HCT116 (cell line): ENCODE results near the gene NDUFS4. TPM values are rescaled to one million over a fixed set of nuclear protein-coding genes. Genes with fewer than 3 reads are reported as not detected.

Experiments
- ATAC-seq: fragments of 200-7000 bp; cut with Tn5 transposase; 2 replicates; pipeline ENCODE4 v1.9.1; 2020; ENCODE audit warnings: mild to moderate bottlenecking, moderate library complexity
- BruUV-seq: library from RNA; stranded (reverse); fragments of 400-500 nt; replicated peaks from 2 replicates; lab custom pipeline; 2021; lab: Mats Ljungman, UMichigan
- CTCF ChIA-PET: fragments of 300-600 bp; sonication (Branson Sonifier 250); formaldehyde crosslinking; loops from one replicate; lab custom pipeline; 2021; ENCODE audit warnings: antibody characterized with exemption; lab: Charles Lee
- POLR2A ChIA-PET: fragments of 300-600, 350-600 bp; sonication (Branson Sonifier 250); formaldehyde crosslinking; loops from one replicate; lab custom pipeline; 2021; ENCODE audit warnings: antibody characterized with exemption; lab: Charles Lee
- RAD21 ChIA-PET, 2 experiments: fragments of 300-600 bp; sonication (Branson Sonifier 250); formaldehyde crosslinking; loops; one replicate each; lab custom pipeline; 2023; ENCODE audit warnings: low total read pairs in 2 of 2; ENCODE audit not compliant: uncharacterized antibody in 2 of 2, unreplicated experiment in 2 of 2, low non-redundant PET in 1 of 2; lab: Charles Lee
- DNase-seq: peaks from one replicate; pipeline ENCODE4 v3.0.0-alpha.2; 2010; ENCODE audit warnings: low read depth, low spot score
- H2AFZ ChIP-seq: fragments of 200-600 bp; shearing (Covaris generic), sonication (generic); 2 replicates; pipeline ENCODE4 v1.6.1; 2017; ENCODE audit warnings: low read depth, mixed run types, mixed read lengths, antibody characterized with exemption, low read length; ENCODE audit not compliant: poor library complexity, severe bottlenecking
- H3K27ac ChIP-seq: 2 replicates; pipeline ENCODE4 v1.5.1; 2012; ENCODE audit warnings: low read depth, low read length
- H3K27me3 ChIP-seq: fragments of 200-600 bp; sonication (generic); 2 replicates; pipeline ENCODE4 v1.6.1; 2016; ENCODE audit warnings: mixed run types, low read length, mixed read lengths; ENCODE audit not compliant: insufficient read depth
- H3K36me3 ChIP-seq, 2 experiments: fragments of 200-500 bp in 1 of 2; fragments of 200-600 bp in 1 of 2; sonication (Bioruptor generic) in 1 of 2; sonication (generic) in 1 of 2; 2 replicates each; pipeline versions ENCODE4 v1.5.1 to v1.6.1; 2014 to 2016; ENCODE audit warnings: low read length in 2 of 2, inconsistent platforms in 1 of 2, mixed read lengths in 1 of 2, mixed run types in 1 of 2; ENCODE audit not compliant: insufficient read depth in 2 of 2, control insufficient read depth in 1 of 2
- H3K4me1 ChIP-seq, 2 experiments: fragments of 200-600 bp in 1 of 2; sonication (generic) in 1 of 2; 2 replicates each; pipeline versions ENCODE4 v1.5.1 to v1.6.1; 2012 to 2017; ENCODE audit warnings: low read length in 2 of 2, inconsistent platforms in 1 of 2, mild to moderate bottlenecking in 1 of 2, mixed read lengths in 1 of 2, mixed run types in 1 of 2, moderate library complexity in 1 of 2; ENCODE audit not compliant: insufficient read depth in 2 of 2, control insufficient read depth in 1 of 2
- H3K4me2 ChIP-seq: fragments of 200-600 bp; sonication (generic); 2 replicates; pipeline ENCODE4 v1.6.1; 2017; ENCODE audit warnings: mixed run types, low read length, mixed read lengths
- H3K4me3 ChIP-seq, 2 experiments: fragments of 200-600 bp in 1 of 2; sonication (generic) in 1 of 2; replicated peaks in 1 of 2; 2 replicates each; pipeline ENCODE4 v1.5.1; 2011 to 2016; ENCODE audit warnings: low read length in 2 of 2, control low read depth in 1 of 2, low read depth in 1 of 2, mild to moderate bottlenecking in 1 of 2, mixed read lengths in 1 of 2, mixed run types in 1 of 2
- H3K79me2 ChIP-seq: fragments of 200-600 bp; sonication (generic); 2 replicates; pipeline ENCODE4 v1.6.1; 2017; ENCODE audit warnings: mild to moderate bottlenecking, mixed run types, low read length, moderate library complexity, mixed read lengths; ENCODE audit not compliant: insufficient read depth
- H3K9ac ChIP-seq: fragments of 200-600 bp; sonication (generic); 2 replicates; pipeline ENCODE4 v1.6.1; 2016; ENCODE audit warnings: low read length, mixed read lengths
- H3K9me2 ChIP-seq: fragments of 200-600 bp; sonication (generic), shearing (Covaris generic); 2 replicates; pipeline ENCODE4 v1.6.1; 2017; ENCODE audit warnings: mixed run types, mild to moderate bottlenecking, moderate library complexity; ENCODE audit not compliant: insufficient read depth
- H3K9me3 ChIP-seq, 2 experiments: fragments of 200-500 bp in 1 of 2; fragments of 200-600 bp in 1 of 2; sonication (Bioruptor generic) in 1 of 2; sonication (generic) in 1 of 2; 2 replicates each; pipeline ENCODE4 v1.6.1; 2014 to 2017; ENCODE audit warnings: low read length in 2 of 2, mixed read lengths in 2 of 2, inconsistent platforms in 1 of 2, low read depth in 1 of 2, mild to moderate bottlenecking in 1 of 2, mixed run types in 1 of 2, moderate library complexity in 1 of 2; ENCODE audit not compliant: control insufficient read depth in 1 of 2, insufficient read depth in 1 of 2
- H4K20me1 ChIP-seq: fragments of 200-600 bp; sonication (generic), shearing (Covaris generic); 2 replicates; pipeline ENCODE4 v1.6.1; 2017; ENCODE audit warnings: mixed run types, mild to moderate bottlenecking, moderate library complexity; ENCODE audit not compliant: insufficient read depth
- CBX3 ChIP-seq: IDR thresholded peaks from 2 replicates; pipeline ENCODE4 v1.6.1; 2012; ENCODE audit warnings: low read depth
- CEBPB ChIP-seq: IDR thresholded peaks from 2 replicates; pipeline ENCODE4 v1.6.1; 2012; ENCODE audit warnings: low read depth
- CTCF ChIP-seq, 3 experiments: fragments of 200-600 bp in 1 of 3; sonication (generic) in 1 of 3; IDR thresholded peaks in 2 of 3; conservative IDR thresholded peaks in 1 of 3; 2 replicates each; pipeline ENCODE4 v1.5.1; 2012 to 2017; ENCODE audit warnings: low read depth in 2 of 3, low read length in 2 of 3, antibody characterized with exemption in 1 of 3, borderline replicate concordance in 1 of 3, control low read depth in 1 of 3, mild to moderate bottlenecking in 1 of 3, mixed read lengths in 1 of 3, mixed run types in 1 of 3, moderate library complexity in 1 of 3; ENCODE audit not compliant: insufficient read depth in 1 of 3
- EGR1 ChIP-seq: IDR thresholded peaks from 2 replicates; pipeline ENCODE4 v1.6.1; 2012; ENCODE audit warnings: low read depth
- ELF1 ChIP-seq: IDR thresholded peaks from 2 replicates; pipeline ENCODE4 v1.6.1; 2012; ENCODE audit warnings: low read depth, borderline replicate concordance
- EZH2 ChIP-seq: fragments of 200-600 bp; sonication (generic); IDR thresholded peaks from 2 replicates; pipeline ENCODE4 v1.6.1; 2017; ENCODE audit warnings: antibody characterized with exemption, mixed run types
- JUND ChIP-seq: IDR thresholded peaks from 2 replicates; pipeline ENCODE4 v1.6.1; 2012
- REST ChIP-seq: IDR thresholded peaks from 2 replicates; pipeline ENCODE4 v1.6.1; 2012; ENCODE audit warnings: low read depth
- SIN3A ChIP-seq: IDR thresholded peaks from 2 replicates; pipeline ENCODE4 v1.6.1; 2012; ENCODE audit warnings: low read depth
- SRF ChIP-seq: IDR thresholded peaks from 2 replicates; pipeline ENCODE4 v1.6.1; 2012; ENCODE audit warnings: low read depth
- YY1 ChIP-seq: IDR thresholded peaks from 2 replicates; pipeline ENCODE4 v1.6.1; 2011; ENCODE audit warnings: low read length, low read depth, moderate library complexity, mild to moderate bottlenecking; ENCODE audit not compliant: insufficient replicate concordance; ENCODE audit errors: extremely low read depth
- ZBTB33 ChIP-seq: IDR thresholded peaks from 2 replicates; pipeline ENCODE4 v1.6.1; 2011; ENCODE audit warnings: mild to moderate bottlenecking, low read length, moderate library complexity; ENCODE audit not compliant: insufficient replicate concordance; ENCODE audit errors: extremely low read depth
- ZNF274 ChIP-seq: fragments of 200-500 bp; sonication (Bioruptor generic); IDR thresholded peaks from 2 replicates; pipeline ENCODE4 v1.6.1; 2014; ENCODE audit warnings: mild to moderate bottlenecking, low read depth, low read length, inconsistent platforms
- intact Hi-C: fragments of 100-400 bp; cut with micrococcal nuclease; formaldehyde crosslinking; loops from 2 replicates; pipeline ENCODE4 v1.10.0; 2022
- total RNA-seq: library from RNA; stranded (reverse); gene quantifications from one replicate; pipeline ENCODE4 v1.2.1, GENCODE V29; 2021; ENCODE audit not compliant: unreplicated experiment

NDUFS4 gene
- total RNA-seq, 1 experiment from 2014 or later: 91.4 TPM

GRCh38 chr5:53560028-53560427 is 411 bp upstream of the NDUFS4 start:
- Histone ChIP-seq H3K4me3 (peak overlapping the region; percentile 85 to 90), H3K36me3 (no peaks in the 10 kb centered on the region), H3K4me2 (peak overlapping the region; percentile 76), H4K20me1 (no peaks in the 10 kb centered on the region), H3K9me2 (no peaks in the 10 kb centered on the region), H3K4me1 (peaks cover 0 to 10% of the 10 kb centered on the region in 2 experiments; a peak in 3 of 4 replicates), H3K27ac (no peak overlapping the region; the same call in 1 of the 2 replicates), H3K27me3 (no peaks in the 10 kb centered on the region), H3K9ac (peak overlapping the region; percentile 67), H2AFZ (peak overlapping the region; percentile 100), H3K79me2 (peaks cover 43% of the 10 kb centered on the region)
- ChIA-PET POLR2A (interaction anchor here (1.1 kb wide), 1 partner anchor 41 kb away, joined by 3 read pairs; no protein-coding TSS in a partner anchor), RAD21 (no interaction called here)
- no TSS peak for BruUV-seq
- DNase-seq: no peak
- intact Hi-C loops: no loop called here
- peak; percentile 28; the same call in 1 of the 2 replicates for ATAC-seq
- TF ChIP-seq YY1 (no peak), JUND (peak; percentile 12; the same call in 1 of the 2 replicates)
- TF ChIP-seq, all 23 proteins: peak for 1
- H3K9me3 ChIP-seq: peaks cover 0 to 5% of the 10 kb centered on the region in 2 experiments; a peak in 1 of 4 replicates
- CTCF ChIA-PET: no interaction called here

- ATAC-seq: no peak
- Histone ChIP-seq H3K9me2 (no peaks in the 10 kb centered on the region), H2AFZ (no peak overlapping the region), H4K20me1 (peaks cover 13% of the 10 kb centered on the region; the same call in 1 of the 2 replicates), H3K79me2 (peaks cover 94% of the 10 kb centered on the region), H3K9me3 (no peaks in the 10 kb centered on the region), H3K27ac (no peak overlapping the region), H3K9ac (no peak overlapping the region), H3K4me2 (no peak overlapping the region), H3K4me1 (no peaks in the 10 kb centered on the region), H3K4me3 (no peak overlapping the region), H3K36me3 (no peaks in the 10 kb centered on the region), H3K27me3 (no peaks in the 10 kb centered on the region)
- ChIA-PET RAD21 (no interaction called here), POLR2A (no interaction called here), CTCF (no interaction called here)
- no TSS peak for BruUV-seq
- DNase-seq: no peak
- intact Hi-C loops: no loop called here
- TF ChIP-seq ELF1: no peak
- no peak for TF ChIP-seq EZH2
- no peak for TF ChIP-seq JUND
- no peak for TF ChIP-seq CEBPB
- TF ChIP-seq CBX3: no peak
- TF ChIP-seq EGR1: no peak
- no peak for TF ChIP-seq SIN3A
- no peak for TF ChIP-seq ZBTB33
- no peak for TF ChIP-seq ZNF274
- no peak for TF ChIP-seq SRF
- TF ChIP-seq REST: no peak
- no peak for TF ChIP-seq CTCF (IDR thresholded peaks at IDR 0.05 in 2 of 3, conservative IDR thresholded peaks at IDR 0.05 in 1 of 3; ENCODE audit: borderline replicate concordance in 1 of 3, insufficient read depth in 1 of 3, low read depth in 2 of 3, low read length in 2 of 3)
Observed at GRCh38 chr5:53568401-53568800, 8.0 kb downstream of the NDUFS4 start.
